IMR-90 (cell line): ENCODE results near the gene SCYGR5. TPM values are rescaled to one million over a fixed set of nuclear protein-coding genes. Genes with fewer than 3 reads are reported as not detected.

ENCODE experiments used
- ATAC-seq: fragments of 200-7000 bp; cut with Tn5 transposase; 2 replicates; pipeline ENCODE4 v1.9.1; 2020; ENCODE audit warnings: low read depth, mild to moderate bottlenecking, moderate library complexity
- BruUV-seq: library from RNA; stranded (reverse); fragments of 400-500 nt; replicated peaks from 2 replicates; lab custom pipeline; 2021; lab: Mats Ljungman, UMichigan
- CTCF ChIA-PET: fragments of 300-600 bp; formaldehyde crosslinking; extraction: SDS; loops from one replicate; lab custom pipeline; 2021; ENCODE audit warnings: antibody characterized with exemption; lab: Yijun Ruan, JAX
- POLR2A ChIA-PET: fragments of 300-600 bp; sonication (Branson Sonifier 250); formaldehyde crosslinking; loops from one replicate; lab custom pipeline; 2022; ENCODE audit warnings: antibody characterized with exemption; ENCODE audit not compliant: unreplicated experiment; lab: Charles Lee
- DNase-seq: peaks from one replicate; pipeline ENCODE4 v3.0.0; 2013
- H2AFZ ChIP-seq: replicated peaks from 2 replicates; pipeline ENCODE3; 2013; ENCODE audit warnings: low read length, mild to moderate bottlenecking; ENCODE audit not compliant: poor library complexity
- H2AK5ac ChIP-seq: 2 replicates; pipeline ENCODE4 v1.6.1; 2013; ENCODE audit warnings: low read depth, low read length, inconsistent platforms
- H2AK9ac ChIP-seq: replicated peaks from 2 replicates; pipeline ENCODE3; 2013; ENCODE audit warnings: mild to moderate bottlenecking, low read depth, low read length, moderate library complexity; ENCODE audit not compliant: poor library complexity
- H2BK120ac ChIP-seq: 2 replicates; pipeline ENCODE4 v1.6.1; 2013; ENCODE audit warnings: low read depth, low read length, inconsistent platforms
- H2BK15ac ChIP-seq: 3 replicates; pipeline ENCODE4 v1.6.1; 2013; ENCODE audit warnings: low read depth, low read length, inconsistent platforms
- H2BK20ac ChIP-seq: 2 replicates; pipeline ENCODE4 v1.6.1; 2013; ENCODE audit warnings: low read depth, mild to moderate bottlenecking, inconsistent platforms, low read length, moderate library complexity
- H2BK5ac ChIP-seq: 2 replicates; pipeline ENCODE4 v1.6.1; 2013; ENCODE audit warnings: mild to moderate bottlenecking, low read depth, low read length, inconsistent platforms; ENCODE audit not compliant: poor library complexity, severe bottlenecking
- H3K14ac ChIP-seq: replicated peaks from 2 replicates; pipeline ENCODE4 v1.6.1; 2013; ENCODE audit warnings: low read depth, low read length, inconsistent platforms
- H3K18ac ChIP-seq: 2 replicates; pipeline ENCODE4 v1.6.1; 2013; ENCODE audit warnings: low read depth, low read length, control low read depth
- H3K23ac ChIP-seq: 2 replicates; pipeline ENCODE4 v1.6.1; 2013; ENCODE audit warnings: low read depth, low read length, inconsistent platforms
- H3K27ac ChIP-seq: 2 replicates; pipeline ENCODE4 v1.5.1; 2013; ENCODE audit warnings: mild to moderate bottlenecking, control low read depth, low read length; ENCODE audit not compliant: insufficient read depth
- H3K27me3 ChIP-seq: 2 replicates; pipeline ENCODE4 v1.6.1; 2013; ENCODE audit warnings: low read length; ENCODE audit not compliant: control insufficient read depth, insufficient read depth
- H3K36me3 ChIP-seq: 2 replicates; pipeline ENCODE4 v1.6.1; 2013; ENCODE audit warnings: low read length, mixed read lengths; ENCODE audit not compliant: control insufficient read depth, insufficient read depth
- H3K4ac ChIP-seq: 2 replicates; pipeline ENCODE4 v1.6.1; 2013; ENCODE audit warnings: low read depth, low read length, inconsistent platforms
- H3K4me1 ChIP-seq: 2 replicates; pipeline ENCODE4 v1.6.1; 2013; ENCODE audit warnings: low read length, mixed read lengths; ENCODE audit not compliant: control insufficient read depth, insufficient read depth
- H3K4me2 ChIP-seq: 2 replicates; pipeline ENCODE4 v1.6.1; 2013; ENCODE audit warnings: low read depth, mild to moderate bottlenecking, control low read depth, low read length, moderate library complexity
- H3K4me3 ChIP-seq: 2 replicates; pipeline ENCODE4 v1.5.1; 2013; ENCODE audit warnings: low read depth, mild to moderate bottlenecking, control low read depth, low read length, moderate library complexity; ENCODE audit not compliant: insufficient read depth
- H3K56ac ChIP-seq: 2 replicates; pipeline ENCODE4 v1.6.1; 2013; ENCODE audit warnings: low read length, inconsistent platforms; ENCODE audit not compliant: insufficient read depth; ENCODE audit errors: extremely low read depth
- H3K79me1 ChIP-seq, 2 experiments: 2 replicates each; pipeline ENCODE4 v1.6.1; 2013; ENCODE audit warnings: low read length in 2 of 2, inconsistent platforms in 1 of 2, low read depth in 1 of 2
- H3K9ac ChIP-seq: 2 replicates; pipeline ENCODE4 v1.6.1; 2013; ENCODE audit warnings: low read depth, low read length, control low read depth
- H3K9me1 ChIP-seq: 2 replicates; pipeline ENCODE4 v1.6.1; 2013; ENCODE audit warnings: low read length, inconsistent platforms; ENCODE audit not compliant: insufficient read depth
- H3K9me3 ChIP-seq: 2 replicates; pipeline ENCODE4 v1.6.1; 2013; ENCODE audit warnings: low read length; ENCODE audit not compliant: control insufficient read depth, insufficient read depth
- H4K20me1 ChIP-seq: 2 replicates; pipeline ENCODE4 v1.6.1; 2013; ENCODE audit warnings: low read length, inconsistent platforms; ENCODE audit not compliant: insufficient read depth
- H4K5ac ChIP-seq: 2 replicates; pipeline ENCODE4 v1.6.1; 2013; ENCODE audit warnings: mild to moderate bottlenecking, low read depth, low read length, control low read depth
- H4K8ac ChIP-seq, 2 experiments: 2 replicates each; pipeline ENCODE4 v1.6.1; 2013; ENCODE audit warnings: low read depth in 2 of 2, low read length in 2 of 2, control low read depth in 1 of 2, inconsistent platforms in 1 of 2
- H4K91ac ChIP-seq: 2 replicates; pipeline ENCODE4 v1.6.1; 2013; ENCODE audit warnings: low read depth, low read length, inconsistent platforms; ENCODE audit not compliant: insufficient read depth
- USF2 ChIP-seq: fragments of 150-350 bp; IDR thresholded peaks from 2 replicates; pipeline ENCODE4 v1.6.1; 2017; ENCODE audit warnings: mild to moderate bottlenecking, antibody characterized with exemption, low read length, low read depth
- WGBS, 2 experiments: methylation state at CpG; one replicate each; pipeline versions ENCODE4 v1.1.5 to v1.1.7; 2013; ENCODE audit warnings: missing lambda C conversion rate in 2 of 2; ENCODE audit not compliant: insufficient read length in 1 of 2; ENCODE audit errors: extremely low coverage in 2 of 2; 5-methylcytosine and 5-hydroxymethylcytosine counted together
- dilution Hi-C: fragments of 300-500 bp; cut with HindIII; formaldehyde crosslinking; loops from one replicate; pipeline ENCODE4 v1.14.3; 2018; ENCODE audit warnings: low sequenced_read_pairs; ENCODE audit not compliant: unreplicated experiment
- in situ Hi-C: fragments of 300-500 bp; cut with MboI; formaldehyde crosslinking; loops from 3 replicates; pipeline ENCODE4 v1.14.3; 2019; ENCODE audit warnings: low sequenced_read_pairs, inconsistent platforms, mixed read lengths
- intact Hi-C: fragments of 100-400 bp; cut with micrococcal nuclease; formaldehyde crosslinking; loops from 2 replicates; pipeline ENCODE4 v1.10.0; 2022
- polyA plus RNA-seq, 3 experiments: library from polyadenylated mRNA; depleted of rRNA; stranded (reverse); fragments of >200 nt; gene quantifications; 2 replicates each; pipeline ENCODE4 v1.2.3, GENCODE V29; 2012; ENCODE audit warnings: low replicate concordance in 1 of 3
- total RNA-seq: library from RNA; depleted of rRNA; stranded (reverse); fragments of >200 nt; gene quantifications from 2 replicates; pipeline ENCODE4 v1.2.3, GENCODE V29; 2012

SCYGR5 gene
- total and polyA plus RNA-seq, 2 of the 4 experiments (the other 2 are of a cell fraction): not detected

- no peak overlapping the region for H2AK5ac ChIP-seq
- H4K20me1 ChIP-seq: no peaks in the 10 kb centered on the region
- no peak overlapping the region for H3K56ac ChIP-seq
- H3K4ac ChIP-seq: no peak overlapping the region
- no peak for DNase-seq
- no peak overlapping the region for H2BK20ac ChIP-seq
- CTCF ChIA-PET: no interaction called here
- no peaks in the 10 kb centered on the region for H3K9me3 ChIP-seq
- no peaks in the 10 kb centered on the region for H3K4me1 ChIP-seq
- 83% methylated on average over 1 of the region's 4 CpGs; no CpG with 5 or more reads in 1 of the 2 experiments for WGBS, 2 experiments
- H4K8ac ChIP-seq: no peak overlapping the region
- no peak for TF ChIP-seq USF2
- no TSS peak for BruUV-seq
- in situ Hi-C loops (no loop called here), intact Hi-C loops (no loop called here), dilution Hi-C loops (no loop called here)
- H3K18ac ChIP-seq: no peak overlapping the region
- no peak overlapping the region for H3K9ac ChIP-seq
- no peak overlapping the region for H3K27ac ChIP-seq
- no peak overlapping the region for H4K5ac ChIP-seq
- H3K36me3 ChIP-seq: no peaks in the 10 kb centered on the region
- H3K4me2 ChIP-seq: no peak overlapping the region
- no peak overlapping the region for H3K23ac ChIP-seq
- no peak overlapping the region for H2BK5ac ChIP-seq
- H4K91ac ChIP-seq: no peak overlapping the region
- H3K27me3 ChIP-seq: no peaks in the 10 kb centered on the region
- no peak for ATAC-seq
- H2AFZ ChIP-seq: no peak overlapping the region
- no peak overlapping the region for H2BK15ac ChIP-seq
- H3K79me1 ChIP-seq: no peaks in the 10 kb centered on the region
- no peak overlapping the region for H3K4me3 ChIP-seq
- POLR2A ChIA-PET: no interaction called here
- H3K9me1 ChIP-seq: no peaks in the 10 kb centered on the region
- H3K14ac ChIP-seq: no peak overlapping the region
- H2BK120ac ChIP-seq: no peak overlapping the region
- H2AK9ac ChIP-seq: no peak overlapping the region
These were observed 40.3 kb downstream of the SCYGR5 start for GRCh38 chr2:227706859-227707258.
